ENCODE data around the gene RNF222.
"Not testable (repeated sequence)": the region's sequence is repeated elsewhere in the genome, so short reads cannot be mapped to it uniquely, and the experiment has no call there.

The RNF222 gene

DNA sequence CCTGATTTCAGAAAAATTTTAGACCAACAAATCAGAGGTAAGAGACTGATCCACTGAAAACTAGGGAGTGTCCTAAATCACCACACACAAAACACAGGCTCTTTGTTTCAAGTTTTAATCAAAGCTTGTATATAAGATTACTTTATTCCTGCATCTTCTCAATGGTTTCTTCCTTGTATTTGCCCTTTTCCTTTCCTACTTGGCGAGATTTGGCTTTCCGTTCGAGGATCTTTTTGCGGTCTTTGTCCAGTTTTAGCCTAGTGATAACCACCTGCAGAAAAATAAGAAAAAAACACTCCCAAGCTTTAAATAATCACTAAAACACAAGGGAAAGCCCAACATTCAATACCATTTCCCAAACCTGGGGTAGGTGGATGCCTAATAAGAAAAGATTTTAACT, 20.2 kb downstream of the RNF222 start:
- no peak for DNase-seq

DNA sequence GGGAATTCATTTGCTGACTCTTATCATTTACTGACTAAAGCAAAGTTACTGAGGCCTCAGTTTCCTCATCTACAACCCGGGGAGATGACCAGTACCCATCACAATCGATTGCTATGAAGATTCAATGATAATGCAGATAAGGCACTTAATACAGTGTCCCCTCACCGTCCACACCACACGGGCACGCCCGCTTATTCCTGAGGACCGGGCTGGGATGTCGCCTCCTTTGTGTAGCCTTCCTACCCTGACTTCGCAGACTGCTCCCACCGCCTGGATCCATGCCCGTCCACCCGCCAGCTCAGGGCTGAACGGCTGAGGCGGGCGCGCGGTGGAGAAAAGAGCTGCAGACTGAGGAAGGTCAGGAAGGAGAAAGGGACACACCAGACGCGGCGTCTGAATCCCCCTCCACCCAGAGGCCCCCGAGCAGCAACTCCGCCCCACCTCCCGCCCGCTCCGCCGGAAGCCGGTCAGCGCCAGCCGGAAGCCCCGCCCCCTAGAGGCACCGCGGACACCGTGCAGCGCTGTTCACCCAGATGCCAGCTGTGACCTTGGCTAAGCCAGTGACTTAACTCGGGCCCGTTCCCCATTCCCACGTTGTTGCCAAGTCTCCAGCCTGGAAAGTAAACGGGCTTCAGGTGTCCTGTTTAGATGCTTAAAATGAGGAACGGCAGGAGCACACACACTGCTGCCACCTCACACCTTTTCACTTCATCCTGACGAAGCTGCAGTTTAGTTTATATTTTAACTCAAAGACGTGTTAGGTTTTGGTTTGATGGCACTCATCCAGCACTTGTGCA, 21.2 kb downstream of the RNF222 start, which contains the start of gene KRABD2:
KRABD2 (minus strand) TSS at position 434 of the 797 bp plus-strand sequence.
- peak; percentile 86 to 90 (median 87) for DNase-seq

DNA sequence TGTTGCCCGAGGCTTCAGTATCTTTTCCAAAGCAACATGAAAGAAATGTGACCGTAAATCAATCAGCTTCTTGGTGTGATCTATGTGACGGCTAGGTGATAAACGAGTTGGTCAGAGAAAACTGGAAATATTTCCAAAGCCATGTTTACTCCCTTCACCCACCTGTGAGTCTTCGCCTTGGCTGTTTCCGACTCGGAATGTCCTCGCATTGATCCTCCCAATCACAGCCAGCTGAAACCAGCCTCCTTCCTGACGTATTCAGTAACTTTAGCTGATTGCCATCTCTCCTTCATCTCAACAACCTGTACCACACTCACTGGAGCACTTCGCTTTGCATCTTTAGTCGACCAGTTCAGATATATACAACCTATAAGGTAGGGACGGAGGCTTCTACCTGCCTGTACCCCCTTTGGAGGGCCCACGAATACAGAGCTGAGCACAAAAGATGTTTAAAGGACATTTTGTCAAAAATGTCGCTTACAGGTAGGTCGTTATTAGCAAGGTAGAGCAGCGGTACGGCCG, 21.8 kb downstream of the RNF222 start:
- no peak for DNase-seq

DNA sequence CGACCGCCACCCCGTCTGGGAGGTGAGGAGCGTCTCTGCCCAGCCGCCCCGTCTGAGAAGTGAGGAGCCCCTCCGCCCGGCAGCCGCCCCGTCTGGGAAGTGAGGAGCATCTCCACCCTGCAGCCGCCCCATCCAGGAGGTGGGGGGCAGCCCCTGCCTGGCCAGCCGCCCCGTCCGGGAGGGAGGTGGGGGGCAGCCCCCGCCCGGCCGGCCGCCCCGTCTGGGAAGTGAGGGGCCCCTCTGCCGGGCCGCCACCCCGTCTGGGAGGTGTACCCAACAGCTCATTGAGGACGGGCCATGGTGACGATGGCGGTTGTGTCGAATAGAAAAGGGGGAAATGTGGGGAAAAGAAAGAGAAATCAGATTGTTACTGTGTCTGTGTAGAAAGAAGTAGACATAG, 23.8 kb downstream of the RNF222 start:
- DNase-seq: not testable (repeated sequence)

DNA sequence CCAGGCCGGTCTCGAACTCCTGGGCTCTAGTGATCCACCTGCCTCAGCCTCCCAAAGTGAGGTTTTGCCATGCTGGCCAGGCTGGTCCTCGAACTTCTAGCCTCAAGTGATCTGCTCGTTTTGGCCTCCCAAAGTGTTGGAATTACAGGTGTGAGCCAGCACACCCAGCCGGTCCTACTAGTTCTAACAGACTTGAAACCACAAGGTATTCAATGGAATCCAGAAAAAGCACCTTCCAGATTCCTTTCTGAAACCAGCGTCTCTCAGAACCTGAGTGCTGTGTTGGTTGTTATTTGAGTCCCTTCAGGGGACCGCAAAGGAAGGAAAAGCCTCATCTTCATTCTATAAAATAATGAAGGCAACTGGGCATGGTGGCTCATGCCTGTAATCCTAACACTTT, 25.2 kb downstream of the RNF222 start:
- no peak for DNase-seq

DNA sequence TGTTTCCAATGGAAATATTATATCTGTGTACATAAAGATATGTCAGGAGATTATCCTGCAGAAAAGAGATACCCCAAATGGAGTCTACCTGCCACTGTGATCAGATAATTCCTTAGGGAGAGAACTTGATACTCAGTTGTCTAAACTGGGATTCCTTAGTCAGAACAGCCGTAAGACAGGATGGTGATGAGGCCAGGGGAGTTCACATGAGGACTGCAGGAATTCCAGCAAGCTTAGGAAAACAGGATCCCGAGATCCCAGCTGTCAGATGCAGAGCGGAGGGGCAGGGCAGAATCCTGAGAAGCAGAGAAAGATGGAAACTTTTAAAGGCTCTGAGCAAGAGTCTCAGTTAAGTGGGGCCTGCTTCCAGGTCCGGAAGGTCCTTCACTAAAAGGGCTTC, 25.8 kb downstream of the RNF222 start:
- DNase-seq: no peak

DNA sequence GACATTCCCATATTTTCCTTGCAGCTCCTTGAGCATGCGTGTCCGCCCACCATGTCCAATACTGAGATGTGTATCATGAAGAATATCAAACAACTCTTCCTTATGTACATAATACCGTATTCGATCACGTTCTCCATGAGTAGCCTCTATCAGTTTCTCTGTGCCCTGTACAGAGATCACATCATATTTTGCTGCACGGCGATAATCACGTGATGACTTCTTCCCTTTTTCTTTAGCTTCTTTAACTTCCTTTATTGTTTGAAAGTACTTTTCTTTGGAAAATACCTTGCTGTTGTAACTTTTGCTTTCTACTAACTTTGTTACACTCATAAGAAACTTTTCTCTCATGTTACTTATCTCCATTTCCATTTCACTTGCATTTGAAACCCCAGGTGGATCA, 27.7 kb downstream of the RNF222 start:
- no peak for DNase-seq

DNA sequence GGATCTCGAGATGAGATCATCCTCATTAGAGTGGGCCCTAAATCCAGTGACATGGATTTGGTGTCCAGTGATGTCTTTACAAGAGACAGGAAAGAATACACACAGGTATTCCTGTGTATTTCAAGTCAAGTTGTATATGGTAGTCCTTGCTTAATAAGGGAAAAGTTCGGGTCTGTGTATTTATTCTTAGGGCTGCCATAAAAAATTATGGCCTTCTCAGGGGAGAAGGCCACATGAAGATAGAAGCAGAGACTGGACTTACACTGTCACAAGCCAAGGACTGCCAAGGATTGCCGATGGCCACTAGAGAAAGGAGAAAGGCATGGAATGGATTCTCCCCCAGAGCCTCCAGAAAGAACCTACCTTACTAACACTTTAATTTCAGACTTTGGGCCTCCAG, 29.4 kb downstream of the RNF222 start:
- no peak for DNase-seq

DNA sequence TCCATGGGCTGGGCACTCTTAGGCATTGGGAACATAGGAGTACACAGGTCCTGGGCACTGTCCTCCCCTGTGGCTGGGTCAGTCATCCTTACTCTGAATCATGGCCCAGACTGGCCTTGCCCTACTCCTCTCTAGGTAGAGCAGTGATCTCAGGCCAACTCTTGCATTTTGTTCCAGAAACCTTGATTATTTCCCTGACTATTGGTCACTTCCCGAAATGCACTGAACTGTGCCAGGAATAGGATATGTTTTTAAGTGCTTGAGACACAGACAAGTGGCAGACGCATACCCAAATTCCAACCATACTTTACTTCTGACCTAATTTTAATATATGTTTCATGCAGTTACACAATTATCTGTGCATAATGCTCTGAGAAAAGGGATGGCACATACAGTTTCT, 31.4 kb downstream of the RNF222 start:
- no peak for DNase-seq

DNA sequence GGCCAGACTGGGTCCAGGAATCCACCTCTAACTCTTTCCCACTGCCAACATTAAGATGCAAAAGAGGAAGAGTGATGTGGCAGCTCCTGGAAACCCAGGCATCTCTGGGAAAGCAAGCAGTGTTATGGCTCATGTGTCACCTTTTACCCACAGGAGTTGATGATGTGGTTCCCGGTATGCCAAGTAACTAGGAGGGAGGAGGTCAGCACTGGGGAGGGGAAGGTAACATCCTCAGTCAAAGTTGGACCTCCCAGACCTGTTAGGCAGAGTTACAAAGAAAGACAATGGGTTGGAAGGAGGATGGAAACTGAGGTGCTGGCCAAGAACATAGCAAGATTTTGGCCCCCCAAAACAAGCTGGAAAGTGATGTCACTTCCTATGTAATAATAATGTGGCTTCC, 32.5 kb downstream of the RNF222 start:
- no peak for DNase-seq

DNA sequence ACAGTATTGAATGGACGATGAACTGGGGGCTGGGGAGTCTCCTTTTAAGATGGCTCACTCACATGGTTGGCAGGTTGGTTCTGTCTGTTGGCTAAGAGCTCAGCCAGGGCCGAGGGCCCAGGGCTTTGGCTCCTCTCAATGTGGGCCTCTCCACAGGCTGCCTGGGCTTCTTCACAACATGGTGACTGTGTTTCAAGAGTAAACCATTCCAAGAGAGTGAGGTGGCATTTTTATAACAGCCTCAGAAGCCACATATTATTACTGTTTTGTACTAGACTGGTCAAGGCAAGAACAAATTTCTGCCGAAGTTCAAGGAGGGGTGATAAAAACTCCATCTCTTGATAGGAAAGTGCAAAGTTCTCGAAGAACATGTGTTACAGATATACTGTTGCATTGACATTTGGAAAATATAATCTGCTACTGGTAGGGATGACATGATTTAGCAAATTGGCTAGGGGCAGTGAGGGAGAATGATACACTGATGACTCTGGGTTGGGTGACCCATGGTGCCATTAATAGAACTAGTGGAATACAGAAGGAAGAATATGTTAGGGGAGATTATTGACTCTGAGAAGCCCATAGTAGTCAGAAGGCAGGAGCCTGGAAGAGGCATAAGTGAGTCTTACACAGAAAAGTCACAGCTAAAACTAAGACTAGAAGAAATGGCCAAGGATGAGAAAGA, 34.8 kb downstream of the RNF222 start:
- no peak for DNase-seq

DNA sequence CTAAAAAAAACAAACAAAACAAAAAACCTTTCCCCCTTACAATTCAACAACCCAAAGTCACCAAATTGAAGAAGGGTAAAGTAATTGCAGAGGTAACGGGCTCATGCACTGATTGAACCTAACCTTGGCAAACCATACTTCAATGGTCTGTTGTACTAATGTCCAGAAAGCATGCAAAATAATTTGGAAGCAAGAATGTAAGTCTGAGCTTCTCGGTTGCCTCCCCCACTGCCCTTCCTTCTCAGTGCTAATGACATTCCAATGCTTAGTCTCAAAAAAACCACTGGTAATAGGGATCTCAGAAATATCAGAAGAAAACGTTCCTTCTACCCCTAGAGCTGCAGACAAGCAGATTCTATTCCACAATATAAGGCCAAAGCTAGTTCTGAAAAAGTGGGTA, 36.9 kb downstream of the RNF222 start:
- DNase-seq: no peak

DNA sequence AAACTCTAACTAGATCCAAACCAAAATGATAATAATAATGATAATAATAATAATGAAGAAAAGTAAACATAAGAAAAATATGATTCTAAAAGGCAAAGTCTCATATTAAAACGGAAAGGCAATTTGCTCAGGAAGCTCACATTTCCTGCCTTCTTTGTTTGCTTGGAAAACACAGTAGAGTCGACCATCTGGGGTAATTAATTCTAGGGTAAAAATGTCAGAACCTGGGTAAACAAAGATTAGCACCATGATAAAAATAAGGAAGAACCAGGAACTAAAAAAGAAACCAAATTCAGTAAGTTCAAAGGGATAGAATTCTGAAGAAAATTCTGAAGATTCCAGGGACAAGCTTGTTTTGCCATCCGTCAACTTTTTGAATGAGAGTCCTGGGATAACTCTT, 37.4 kb downstream of the RNF222 start:
- no peak for DNase-seq

DNA sequence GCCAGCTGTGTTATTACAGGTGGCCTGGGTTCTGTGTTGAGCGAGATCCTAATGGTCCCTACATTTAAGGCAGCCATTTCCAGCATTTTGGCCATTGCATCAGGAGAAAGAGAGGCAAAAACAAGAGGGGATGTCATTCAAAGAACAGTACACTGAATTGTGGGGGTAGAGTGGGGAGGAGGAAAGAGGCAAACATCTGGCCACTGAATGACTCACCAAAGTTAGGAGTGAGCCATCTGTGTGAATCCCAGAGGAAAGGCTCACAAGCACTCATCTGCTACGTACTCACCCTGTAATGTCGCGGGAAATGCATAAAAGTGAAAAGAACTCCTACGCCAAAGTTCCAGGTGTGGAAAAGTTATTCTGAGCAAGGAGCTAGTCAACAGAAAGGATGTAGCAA, 37.9 kb downstream of the RNF222 start:
- no peak for DNase-seq

DNA sequence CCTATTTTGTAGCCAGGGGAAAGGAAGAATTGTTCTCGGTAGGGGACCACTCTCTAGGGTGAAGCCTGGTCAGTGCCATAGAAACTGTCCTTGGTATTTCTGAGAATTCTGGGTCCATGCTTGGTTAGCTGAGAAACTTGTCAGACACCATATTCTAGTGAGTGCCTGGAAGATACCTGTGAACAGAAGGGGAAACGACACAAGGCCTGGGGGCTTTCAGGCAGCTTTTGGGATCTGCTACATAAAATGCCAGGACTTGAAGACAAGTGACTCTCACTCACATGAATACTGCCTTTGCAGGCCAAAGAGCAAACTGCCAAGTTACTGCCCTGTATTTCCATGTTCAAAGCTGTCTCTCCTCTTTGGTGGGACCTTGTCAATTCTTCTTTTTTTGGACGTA, 39.7 kb downstream of the RNF222 start:
- DNase-seq: no peak

DNA sequence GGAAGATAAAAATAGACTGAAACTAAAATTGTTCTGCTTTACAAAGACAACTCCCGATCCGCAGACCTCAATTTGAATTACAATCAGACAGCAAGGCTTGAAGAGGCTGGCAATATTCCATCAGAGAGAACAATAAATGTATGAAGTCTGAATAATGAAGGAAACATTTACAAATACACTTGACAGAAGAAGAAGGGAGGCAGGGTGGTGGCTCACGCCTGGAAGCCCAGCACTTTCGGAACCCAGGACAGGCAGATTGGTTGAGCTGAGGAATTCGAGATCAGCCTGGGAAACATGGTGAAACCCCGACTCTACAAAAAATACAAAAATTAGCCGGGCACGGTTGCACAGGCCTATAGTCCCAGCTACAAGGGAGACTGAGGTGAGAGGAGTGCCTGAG, 43.4 kb downstream of the RNF222 start:
- DNase-seq: no peak

DNA sequence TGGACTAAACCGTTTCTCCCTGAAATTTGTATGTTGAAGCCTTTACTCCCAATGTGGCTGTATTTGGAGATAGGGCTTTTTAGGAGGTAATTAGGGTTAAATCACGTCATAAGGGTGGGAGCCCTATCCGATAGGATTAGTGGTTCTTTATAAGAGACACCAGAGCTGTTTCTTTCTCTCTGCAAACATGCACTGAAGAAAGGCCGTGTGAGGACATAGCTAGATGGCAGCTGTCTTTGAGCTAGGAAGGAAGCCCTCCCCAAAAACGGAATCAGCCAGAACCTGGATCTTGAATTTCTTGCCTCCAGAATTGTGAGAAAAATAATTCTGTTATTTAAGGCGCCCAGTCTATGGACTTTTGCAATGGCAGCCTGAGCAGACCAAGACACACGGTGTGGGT, 43.9 kb downstream of the RNF222 start:
- DNase-seq: no peak

DNA sequence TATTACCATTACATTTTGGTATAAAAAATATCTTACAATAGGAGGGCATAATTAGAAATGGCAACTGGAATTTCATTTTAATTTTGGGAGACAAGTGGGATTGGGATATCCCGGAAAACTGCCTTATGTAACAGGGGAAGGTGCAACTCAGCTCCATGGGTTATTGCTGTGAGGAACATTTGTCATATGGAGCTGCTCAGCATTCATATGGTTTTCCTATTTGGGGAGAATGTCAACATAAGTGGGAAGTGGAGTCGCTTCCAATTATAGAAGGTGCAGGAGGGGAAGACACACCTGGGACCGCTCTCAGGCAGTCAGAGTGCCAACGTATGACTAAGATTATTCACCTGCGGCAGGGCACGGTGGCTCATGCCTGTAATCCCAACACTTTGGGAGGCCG, 47.3 kb downstream of the RNF222 start:
- no peak for DNase-seq

DNA sequence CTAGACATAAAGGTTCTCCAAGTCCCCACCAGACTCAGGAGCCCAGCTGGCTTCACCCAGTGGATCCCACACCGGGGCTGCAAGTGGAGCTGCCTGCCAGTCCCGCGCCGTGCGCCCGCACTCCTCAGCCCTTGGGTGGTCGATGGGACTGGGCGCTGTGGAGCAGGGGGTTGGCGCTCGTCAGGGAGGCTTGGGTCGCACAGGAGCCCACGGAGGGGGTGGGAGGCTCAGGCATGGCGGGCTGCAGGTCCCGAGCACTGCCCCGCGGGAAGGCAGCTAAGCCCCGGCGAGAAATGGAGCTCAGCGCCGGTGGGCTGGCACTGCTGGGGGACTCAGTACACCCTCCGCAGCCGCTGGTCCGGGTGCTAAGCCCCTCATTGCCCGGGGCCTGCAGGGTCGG, 50.6 kb downstream of the RNF222 start:
- not testable (repeated sequence) for DNase-seq

DNA sequence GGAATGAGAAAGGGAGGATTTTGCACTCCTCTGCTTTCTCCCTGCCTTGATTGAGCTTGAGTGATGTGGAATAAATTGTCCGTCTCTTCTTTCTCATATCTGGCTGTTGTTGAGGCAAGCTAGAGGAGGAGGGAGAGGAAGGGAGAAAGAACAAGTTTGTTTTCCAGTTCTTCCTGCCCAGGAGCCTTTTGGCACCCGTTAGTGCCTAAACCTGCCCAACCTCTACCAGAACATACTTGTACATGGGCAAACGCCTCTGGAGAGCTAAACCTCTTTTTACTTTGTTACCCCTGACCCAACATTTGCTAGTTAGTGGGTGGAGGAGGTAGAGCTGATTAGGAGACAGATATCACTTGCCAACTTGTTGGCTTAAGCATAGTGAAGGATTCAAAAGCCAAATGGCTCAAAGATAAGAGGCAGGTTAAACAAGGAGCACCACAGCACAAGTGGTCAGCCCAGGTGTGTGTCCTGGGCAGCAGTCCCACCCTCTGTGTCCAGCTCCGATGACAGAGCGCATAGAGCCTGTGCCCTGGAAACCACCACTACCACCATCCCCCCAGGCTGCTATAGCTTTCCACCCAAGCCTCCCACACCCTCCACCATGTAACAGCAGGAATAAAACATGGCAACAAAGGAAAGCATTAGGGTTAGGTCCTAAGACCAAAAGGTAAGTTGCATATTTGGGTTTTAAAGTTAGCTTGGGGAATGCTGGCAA, 51.5 kb downstream of the RNF222 start:
- no peak for DNase-seq

DNA sequence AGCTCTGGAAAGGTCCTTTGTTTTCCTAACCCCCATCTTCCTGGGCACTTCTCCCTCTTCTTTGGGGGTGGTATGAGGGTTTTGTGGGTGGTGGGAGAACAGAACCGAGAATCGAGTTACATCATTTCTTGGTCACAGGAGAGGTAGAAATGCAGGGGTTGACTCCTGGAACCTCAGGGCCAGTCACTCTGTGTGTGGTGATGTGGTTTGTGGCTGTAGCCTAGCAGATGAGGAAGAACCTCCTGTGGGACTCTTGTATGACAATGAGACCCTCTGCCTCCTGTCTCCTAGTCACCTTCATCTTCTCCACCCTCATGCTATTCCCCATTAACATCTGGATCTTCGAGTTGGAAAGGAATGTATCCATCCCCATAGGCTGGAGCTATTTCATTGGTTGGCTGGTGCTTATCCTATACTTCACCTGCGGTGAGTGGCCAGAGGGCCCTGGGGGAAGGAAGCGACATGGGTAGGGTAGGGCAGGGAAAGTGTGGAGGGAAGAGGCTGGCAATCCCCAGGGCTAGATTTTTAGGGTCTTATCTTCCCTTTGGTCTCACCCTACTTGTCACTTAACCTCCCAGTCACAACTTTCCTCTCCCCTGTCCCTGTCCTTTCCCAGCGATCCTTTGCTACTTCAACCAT, 52.5 kb downstream of the RNF222 start:
- no peak for DNase-seq

DNA sequence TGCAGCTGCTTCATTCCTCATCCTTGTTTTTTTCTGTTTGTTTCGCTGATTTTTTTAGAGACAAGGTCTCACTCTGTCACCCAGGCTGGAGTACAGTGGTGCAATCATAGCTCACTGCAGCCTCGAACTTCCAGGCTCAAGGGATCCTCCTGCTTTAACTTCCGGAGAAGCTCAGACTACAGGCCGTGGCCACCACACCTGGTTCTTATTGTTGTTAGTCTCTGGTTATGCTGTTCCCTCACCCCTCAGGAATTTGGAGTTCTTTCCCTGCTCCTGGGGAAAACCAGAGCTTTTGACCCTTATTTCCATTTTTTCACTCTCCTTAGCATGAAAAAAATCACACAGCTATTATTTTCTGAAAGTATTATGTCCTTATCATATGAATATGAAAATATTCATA, 56.2 kb downstream of the RNF222 start:
- DNase-seq: no peak

Data from T-helper 1 cell (primary cell).